ENCODE data around the gene PPM1E.

- TF ChIP-seq, protein P1, sequence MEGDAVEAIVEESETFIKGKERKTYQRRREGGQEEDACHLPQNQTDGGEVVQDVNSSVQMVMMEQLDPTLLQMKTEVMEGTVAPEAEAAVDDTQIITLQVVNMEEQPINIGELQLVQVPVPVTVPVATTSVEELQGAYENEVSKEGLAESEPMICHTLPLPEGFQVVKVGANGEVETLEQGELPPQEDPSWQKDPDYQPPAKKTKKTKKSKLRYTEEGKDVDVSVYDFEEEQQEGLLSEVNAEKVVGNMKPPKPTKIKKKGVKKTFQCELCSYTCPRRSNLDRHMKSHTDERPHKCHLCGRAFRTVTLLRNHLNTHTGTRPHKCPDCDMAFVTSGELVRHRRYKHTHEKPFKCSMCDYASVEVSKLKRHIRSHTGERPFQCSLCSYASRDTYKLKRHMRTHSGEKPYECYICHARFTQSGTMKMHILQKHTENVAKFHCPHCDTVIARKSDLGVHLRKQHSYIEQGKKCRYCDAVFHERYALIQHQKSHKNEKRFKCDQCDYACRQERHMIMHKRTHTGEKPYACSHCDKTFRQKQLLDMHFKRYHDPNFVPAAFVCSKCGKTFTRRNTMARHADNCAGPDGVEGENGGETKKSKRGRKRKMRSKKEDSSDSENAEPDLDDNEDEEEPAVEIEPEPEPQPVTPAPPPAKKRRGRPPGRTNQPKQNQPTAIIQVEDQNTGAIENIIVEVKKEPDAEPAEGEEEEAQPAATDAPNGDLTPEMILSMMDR (IDR thresholded peaks at IDR 0.05): no peak
- TF ChIP-seq POLR2A (IDR thresholded peaks at IDR 0.05): no peak
Measured at GRCh38 chr17:58965221-58965620, 209.6 kb downstream of the PPM1E start.

All from body of pancreas (tissue), 4 donors.